WI38 (cell line): ENCODE data around the gene APBB1.

Experiments
- H3K4me3 ChIP-seq: 2 replicates; pipeline ENCODE4 v1.5.1; 2011; ENCODE audit warnings: low read depth, mild to moderate bottlenecking, control low read depth, low read length
- CTCF ChIP-seq: IDR thresholded peaks from 2 replicates; pipeline ENCODE4 v1.5.1; 2012; ENCODE audit warnings: low read depth, mild to moderate bottlenecking, control low read depth, low read length

Gene APBB1

GRCh38 chr11:6357222-6357621 is 61.7 kb downstream of the APBB1 start:
- TF ChIP-seq CTCF, result no peak
- H3K4me3 ChIP-seq, result no peak overlapping the region

DNA sequence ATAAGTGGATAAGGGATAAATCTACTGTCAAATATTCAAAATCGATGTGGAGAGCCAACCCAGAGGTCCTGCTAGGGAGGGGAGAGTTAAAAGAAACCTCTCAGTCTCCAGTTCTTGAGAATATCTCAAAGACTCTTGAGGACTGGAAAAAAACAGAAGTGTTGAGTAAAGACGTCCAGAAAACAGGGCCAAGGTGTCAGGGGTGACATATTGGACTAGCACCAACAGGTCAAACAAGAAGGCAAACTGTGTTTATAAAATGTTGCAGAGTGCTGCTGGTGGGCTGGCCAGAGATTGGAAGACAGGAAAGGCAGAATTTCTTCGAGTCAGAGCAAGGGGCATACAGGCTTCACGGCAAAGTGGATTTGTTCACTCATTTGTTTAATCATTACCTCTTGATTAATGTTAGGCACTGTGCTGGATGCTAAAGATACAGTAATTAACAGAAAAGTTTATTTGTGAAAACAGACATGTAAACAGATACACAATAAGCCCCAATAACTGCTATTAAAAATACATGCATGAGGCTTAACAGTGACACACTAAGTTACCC is 62.3 kb downstream of the APBB1 start:
- no peak overlapping the region for H3K4me3 ChIP-seq
- no peak for TF ChIP-seq CTCF

- no peak overlapping the region for H3K4me3 ChIP-seq
- TF ChIP-seq CTCF, result no peak
These were observed 64.0 kb downstream of the APBB1 start for GRCh38 chr11:6354651-6355485.

DNA sequence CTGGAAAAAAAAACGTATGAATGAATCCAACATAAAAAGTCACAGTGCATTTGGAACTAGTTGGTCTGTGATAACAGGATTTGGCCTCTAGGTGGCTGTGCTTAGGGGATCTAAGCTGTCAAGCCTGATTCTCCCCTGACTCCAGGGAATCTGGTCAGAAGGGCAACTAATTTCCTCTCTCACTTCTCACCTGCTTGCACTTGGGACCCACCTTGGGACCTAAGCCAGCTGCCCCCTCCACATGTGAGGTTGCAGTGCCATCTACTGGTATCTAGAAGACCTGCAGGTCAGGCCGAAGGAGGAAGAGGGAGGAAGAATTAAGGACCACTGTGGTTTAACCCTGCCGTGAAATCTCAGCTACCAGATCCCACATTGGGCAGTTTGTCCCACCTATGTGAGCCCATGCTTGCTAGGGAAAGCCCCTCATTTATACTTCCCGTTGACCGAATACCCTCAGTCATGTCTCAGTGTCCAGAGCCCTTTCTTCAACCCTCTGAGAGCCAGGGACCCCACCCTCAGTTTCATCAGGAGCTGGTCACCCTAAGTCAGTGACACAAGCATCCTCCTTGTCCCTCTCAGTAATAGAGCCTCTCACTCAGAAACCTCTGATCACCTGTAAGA is 65.4 kb downstream of the APBB1 start:
- TF ChIP-seq CTCF, result peak; percentile 96
- no peak overlapping the region for H3K4me3 ChIP-seq

DNA sequence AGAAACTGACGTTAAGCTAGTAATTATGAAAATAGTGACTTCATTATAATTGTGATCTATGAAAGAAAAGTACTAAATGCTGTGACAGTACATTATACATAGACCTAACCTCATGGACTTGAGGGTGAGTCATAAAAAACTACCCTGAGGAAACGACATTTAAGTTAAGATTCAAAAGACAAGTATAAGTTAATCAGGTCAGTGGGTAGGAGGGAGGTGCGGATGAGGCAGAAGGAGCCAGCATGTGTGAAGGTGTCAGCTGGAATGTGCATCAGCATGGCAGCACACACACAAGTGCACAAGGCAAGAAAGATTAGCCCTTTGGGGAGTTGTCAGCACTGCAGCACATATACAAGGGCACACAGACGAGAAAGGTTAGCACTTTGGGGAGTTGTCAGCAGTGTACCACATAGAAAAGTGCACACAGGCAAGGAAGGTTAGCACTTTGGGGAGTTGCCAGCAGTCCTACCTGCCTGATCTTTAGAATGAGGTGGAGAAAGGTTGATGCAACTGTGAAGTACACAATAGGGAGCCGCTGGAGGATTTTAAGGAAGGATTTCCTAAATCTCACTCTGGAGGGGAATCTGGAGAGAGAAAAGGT is 67.0 kb downstream of the APBB1 start:
- H3K4me3 ChIP-seq, result no peak overlapping the region
- TF ChIP-seq CTCF, result no peak

- no peak overlapping the region for H3K4me3 ChIP-seq
- TF ChIP-seq CTCF, result no peak
These were observed 68.4 kb downstream of the APBB1 start for GRCh38 chr11:6350486-6350885.

DNA sequence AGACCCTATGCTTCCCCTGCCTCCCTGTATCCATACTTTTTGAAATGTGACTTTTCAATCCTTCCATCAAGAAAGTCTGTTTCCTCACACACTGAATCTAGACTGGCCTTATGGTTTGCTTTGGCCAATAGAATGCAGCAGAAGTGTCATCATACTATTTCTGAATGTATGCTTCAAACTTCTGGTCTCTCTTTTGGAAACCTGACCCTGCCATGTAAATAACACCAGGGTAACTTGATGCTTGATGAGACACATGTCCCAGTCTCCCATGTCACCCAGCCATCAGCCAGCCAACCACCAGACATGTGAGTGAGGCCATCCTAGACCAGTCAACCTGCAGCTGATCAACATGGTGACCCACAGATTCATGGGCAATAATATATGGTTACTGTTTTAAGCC is 68.9 kb downstream of the APBB1 start:
- no peak for TF ChIP-seq CTCF
- H3K4me3 ChIP-seq, result no peak overlapping the region
